NCI-H2107 treated with DMSO at 0.1 percent for 48 hours (cell line): ENCODE measurements around the gene PRKAR1B.
"Not testable (repeated sequence)": the region's sequence is repeated elsewhere in the genome, so short reads cannot be mapped to it uniquely, and the experiment has no call there.

Source experiments
- DNase-seq: peaks from one replicate; lab custom pipeline; 2025; ENCODE audit not compliant: unreplicated experiment; lab: John Stamatoyannopoulos, UW

Gene PRKAR1B

DNA sequence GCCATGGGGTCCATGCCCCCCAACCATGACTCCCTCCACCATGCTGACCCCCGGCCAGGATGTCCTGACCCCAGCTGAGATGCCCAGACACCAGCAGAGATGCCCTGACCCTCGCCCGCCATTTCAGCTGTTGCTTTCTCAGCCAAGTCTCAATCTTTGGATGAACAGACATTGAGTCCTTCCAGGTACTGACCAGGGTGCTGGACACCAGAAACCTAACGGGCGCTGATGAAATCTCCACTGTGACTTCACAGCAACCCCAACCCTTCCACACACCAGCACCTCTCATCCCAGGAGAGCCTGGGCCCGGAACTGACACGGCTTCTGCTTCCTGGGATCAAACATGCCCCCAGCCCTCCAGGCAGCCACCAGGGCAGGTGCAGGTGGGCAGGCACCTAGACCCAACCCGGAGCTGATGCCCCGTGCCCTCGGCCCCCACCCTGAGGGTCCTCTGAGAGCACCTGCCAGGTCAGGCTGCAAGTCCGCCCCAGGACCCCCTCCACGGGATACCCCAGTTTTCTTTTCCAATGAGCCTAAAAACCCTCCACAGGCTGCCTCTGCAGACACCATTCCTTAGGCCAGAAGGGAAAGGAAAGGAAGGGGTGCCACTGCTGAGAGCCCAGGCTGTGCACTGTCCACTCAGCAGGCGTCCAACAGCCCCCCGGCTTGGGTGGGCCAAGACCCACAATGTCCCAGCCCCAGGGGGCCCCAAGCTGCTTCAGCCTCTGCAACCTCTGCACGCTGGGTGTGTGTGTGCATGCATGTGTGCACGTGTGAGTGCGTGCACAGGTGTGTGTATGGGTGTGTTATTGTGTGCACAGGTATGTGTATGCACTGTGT is 164.1 kb downstream of the PRKAR1B start:
- no peak for DNase-seq

DNA sequence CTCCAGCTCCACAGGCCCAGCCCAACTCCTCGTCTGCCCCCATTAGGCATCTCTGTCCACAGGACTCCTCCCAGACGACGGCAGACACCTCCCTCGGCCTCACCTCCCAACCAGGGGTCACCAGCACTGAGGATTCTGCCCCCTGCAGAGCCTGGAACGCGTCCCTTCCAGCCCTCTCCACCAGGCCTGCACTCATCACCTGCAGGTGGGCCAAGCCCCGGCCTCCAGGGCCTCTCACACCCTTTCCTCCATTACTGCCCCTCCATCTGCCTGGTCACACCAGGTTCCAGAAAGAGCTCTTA is 164.8 kb downstream of the PRKAR1B start:
- no peak for DNase-seq

DNA sequence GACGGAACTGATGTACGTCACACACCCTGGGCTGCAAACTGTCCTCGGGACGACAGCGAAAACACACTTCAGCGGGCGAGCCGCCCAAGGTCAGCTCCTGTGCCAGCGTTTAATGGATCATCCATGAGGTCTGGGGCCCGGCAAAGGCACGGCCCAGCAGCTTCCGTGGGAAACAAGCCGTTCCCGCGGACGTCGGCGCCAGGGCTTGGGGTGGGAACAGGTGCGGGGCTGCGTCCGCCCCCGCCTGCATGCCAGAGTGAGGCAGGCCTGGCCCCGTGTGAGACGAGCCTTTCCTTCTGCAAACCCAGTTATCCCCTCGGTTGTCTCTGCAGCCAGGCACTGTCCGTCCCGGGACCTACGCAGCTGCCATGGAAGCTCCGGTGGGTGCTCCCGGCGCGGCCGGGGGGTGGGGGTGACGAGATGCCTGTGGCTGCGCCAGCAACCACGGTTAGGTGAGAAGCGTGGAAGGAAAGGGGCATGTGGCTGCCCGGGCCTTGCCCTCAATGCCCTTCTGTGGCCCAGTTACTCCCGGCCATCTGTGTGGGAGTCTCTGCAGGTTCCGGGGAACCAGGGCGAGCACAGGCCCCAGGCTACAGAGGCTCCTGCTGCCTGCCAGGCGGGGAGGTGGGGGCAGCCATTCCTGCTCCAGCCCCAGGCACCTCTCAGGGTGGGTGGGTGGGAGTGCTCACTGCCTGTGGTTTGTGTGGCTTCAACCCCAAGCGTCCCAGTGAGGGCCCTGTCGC is 165.3 kb downstream of the PRKAR1B start:
- DNase-seq: no peak

DNA sequence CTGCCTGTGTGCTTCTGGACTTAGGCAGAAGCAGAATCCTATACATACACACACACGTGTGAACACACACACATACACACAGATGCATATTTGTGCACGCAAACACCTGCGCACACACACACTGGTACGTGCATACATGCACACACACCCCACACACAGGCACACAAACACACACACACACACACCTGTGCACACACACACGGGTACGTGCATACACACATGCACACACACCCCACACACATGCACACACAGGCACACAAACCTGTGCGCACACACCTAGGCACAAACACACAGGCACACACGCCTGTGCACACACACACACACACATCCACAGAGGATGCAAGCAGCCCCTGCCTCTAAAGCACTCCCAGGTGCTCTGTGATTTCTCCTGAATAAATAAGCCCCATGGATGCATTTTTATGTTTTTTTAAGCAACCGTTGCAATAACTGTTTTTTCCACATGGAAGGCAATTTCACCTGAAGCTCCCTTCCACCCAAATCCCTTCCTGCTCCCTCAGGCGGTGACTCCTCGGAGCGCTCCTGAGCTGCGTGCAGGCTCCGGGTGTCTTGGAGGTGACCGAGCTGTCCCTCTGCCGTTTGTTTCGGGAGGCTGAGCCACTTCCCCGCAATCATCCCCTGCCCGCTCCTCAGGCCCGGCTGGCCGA is 166.0 kb downstream of the PRKAR1B start:
- no peak for DNase-seq

DNA sequence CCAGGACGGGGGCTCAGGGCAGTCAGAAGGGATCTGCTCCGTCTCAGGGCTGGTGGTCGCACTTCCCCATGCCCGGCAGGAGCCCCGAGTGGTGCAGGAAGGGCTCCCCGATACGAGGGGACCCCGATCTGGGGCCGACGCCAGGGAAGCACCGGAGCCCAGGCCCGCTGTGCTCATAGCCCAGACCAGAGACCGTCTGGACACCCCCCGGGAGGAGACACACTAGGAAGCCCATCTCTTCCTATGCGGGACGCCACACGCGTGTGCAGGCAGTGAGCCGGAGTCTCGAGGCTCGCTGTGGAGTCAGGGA is 167.7 kb downstream of the PRKAR1B start:
- DNase-seq: no peak

DNA sequence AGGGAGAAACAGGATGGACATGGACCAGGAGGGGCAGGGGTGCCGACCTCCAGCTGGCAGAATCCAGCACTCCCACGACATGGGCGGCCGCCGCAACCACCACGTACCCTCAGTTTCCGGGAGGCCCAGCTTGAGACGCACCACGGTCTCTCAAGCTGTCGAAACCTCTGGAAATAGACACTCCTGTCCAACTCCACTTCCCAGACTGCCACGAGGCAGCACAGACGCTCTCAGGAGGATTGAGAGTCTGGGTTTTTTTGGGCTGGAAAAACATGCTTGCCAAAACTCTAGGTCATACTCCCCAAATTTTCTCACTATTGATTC is 169.6 kb downstream of the PRKAR1B start:
- no peak for DNase-seq

DNA sequence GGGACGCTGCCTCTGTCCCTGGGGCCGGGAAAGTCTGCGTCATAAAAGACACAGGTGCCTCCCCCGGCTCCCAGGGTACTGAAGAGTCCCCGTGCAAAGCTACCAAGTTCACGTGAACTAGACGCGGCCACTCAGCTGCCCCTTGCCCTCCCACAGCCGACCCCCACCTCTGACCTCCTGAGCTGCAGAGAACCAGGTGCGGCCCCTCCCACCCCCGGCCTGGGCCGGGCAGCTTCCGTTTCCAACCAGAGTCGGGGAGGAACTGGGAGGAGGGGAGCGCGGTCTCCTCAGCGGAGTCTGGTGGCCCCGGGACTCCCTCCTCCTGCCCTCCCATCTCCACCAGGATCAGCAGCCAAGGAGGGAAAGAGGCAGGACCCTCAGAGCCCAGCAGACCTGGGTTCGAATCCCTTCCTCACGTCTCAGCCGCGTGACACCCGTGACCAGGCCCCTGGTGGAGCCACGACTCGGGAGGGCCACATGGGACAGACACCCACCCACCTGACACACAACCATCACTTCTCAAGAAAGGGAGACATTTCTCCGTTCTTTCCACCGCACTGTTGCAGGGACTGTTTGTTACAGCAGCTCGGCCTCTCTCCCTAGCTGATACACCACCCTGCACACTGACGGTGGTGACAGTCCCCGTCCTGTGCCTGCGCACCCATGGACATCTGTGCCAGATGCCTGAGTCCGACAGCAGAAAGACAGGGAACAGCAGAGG is 170.1 kb downstream of the PRKAR1B start:
- DNase-seq: no peak

DNA sequence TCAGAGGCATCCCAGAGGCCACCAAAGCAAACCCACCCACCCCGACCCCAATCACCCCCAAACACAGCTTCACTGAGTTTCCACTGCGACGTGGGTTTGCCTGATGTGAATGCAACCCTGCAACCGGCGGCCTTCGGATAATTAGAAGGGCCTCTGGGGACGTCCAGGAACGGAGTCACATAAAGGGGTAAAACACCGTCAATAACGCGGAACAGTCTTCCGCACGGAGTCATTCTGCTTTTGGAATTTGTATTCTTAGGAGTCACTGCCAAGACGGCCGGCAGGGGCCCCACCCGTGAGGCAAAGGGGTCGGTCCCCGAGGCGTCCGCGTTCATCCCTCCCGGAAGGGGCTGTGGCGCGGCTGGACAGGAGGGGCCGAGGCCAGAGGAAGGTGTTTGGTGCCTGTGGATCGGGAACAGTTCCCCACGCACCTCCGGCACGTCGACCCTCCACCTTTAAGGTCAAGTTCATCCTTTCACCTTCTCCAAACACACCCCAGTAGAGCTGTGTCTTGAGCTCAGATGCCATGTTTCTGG is 170.7 kb downstream of the PRKAR1B start:
- DNase-seq: no peak

DNA sequence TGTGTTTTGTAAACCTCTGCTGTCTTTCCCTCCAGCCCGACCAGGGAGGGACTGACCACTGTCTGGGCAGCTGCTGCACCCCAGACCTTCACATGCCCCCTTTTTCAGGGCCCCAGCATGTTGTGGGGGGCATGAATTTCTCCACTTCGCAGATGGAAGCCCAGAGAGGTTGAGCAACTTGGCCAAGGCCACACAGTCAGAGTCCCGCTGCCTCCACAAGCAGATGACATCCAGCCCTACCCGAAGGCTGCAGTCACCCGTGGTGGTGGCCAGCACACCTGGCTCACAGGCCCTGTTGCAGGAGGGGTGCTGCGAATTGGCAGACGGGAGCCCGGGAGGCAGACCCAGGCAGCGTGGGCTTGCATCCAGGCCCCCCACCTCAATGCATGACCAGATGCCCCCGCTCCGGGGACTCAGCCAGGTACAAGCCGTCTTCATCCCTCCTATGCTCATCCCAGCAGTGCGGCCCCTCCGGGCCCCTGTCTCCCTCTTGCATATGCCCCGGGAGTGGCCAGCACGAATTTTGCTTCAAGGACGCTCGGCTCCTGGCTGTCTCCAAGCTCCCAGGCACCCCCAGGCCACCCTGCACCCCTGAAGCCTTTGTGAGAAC is 171.4 kb downstream of the PRKAR1B start:
- DNase-seq: no peak

DNA sequence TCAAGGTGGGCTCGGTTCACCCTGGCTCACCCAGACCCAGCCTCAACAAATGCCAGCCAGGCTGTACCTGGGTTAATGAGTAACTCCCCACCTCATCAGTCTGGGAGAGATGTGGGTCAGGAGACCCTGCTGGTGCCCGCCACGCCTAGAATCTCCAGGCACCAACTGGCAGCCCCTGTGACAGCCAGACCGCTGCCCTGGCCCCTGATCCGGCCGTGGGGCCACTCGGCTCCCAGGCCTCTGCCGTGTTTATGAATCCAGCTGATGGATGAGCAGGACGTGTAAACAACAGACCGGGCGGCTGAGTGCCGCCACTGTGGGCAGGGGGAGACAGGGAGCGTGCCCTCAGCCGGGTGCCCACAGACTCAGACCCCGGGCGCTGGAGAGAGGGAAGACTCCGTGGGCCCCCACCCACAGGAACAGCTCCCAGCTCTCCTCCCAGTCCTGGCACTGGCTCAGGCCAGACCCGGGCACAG is 173.4 kb downstream of the PRKAR1B start:
- DNase-seq: no peak

DNA sequence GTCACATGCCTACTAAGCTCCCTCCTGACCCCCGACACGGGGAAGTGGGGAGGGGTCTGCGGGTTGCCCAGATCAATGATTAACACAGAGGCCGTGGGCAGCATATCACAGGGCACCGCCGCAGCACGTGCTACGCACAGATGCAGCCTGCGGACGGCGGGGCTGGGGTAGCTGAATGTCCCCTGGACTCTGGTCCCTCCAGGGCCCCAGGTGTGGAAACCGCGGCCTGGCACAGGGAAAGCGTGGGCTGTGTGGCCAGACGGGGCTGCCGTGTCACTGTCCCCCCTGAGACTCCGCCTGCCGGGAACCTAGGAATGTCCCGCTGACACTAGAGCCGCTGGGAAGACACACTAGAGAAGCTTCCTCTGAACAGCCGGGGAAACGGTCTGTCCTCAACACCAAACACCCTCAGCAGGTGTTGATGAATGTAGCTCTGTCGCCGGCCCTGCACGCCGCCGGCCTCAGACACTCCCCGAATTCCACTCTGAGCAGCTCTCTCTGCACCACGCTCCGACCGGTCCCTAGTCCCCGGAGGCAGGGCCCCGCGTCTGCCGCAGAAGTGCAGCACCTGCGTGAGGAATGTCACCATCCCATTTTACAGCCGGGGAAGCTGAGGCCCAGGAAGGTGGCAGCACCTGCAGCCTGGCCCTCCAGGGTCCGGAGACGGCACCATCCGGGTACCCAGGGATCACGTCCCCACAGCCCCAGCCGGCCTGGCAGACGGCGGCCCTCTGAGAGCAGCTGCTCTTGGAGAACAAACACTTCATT is 174.0 kb downstream of the PRKAR1B start:
- no peak for DNase-seq

DNA sequence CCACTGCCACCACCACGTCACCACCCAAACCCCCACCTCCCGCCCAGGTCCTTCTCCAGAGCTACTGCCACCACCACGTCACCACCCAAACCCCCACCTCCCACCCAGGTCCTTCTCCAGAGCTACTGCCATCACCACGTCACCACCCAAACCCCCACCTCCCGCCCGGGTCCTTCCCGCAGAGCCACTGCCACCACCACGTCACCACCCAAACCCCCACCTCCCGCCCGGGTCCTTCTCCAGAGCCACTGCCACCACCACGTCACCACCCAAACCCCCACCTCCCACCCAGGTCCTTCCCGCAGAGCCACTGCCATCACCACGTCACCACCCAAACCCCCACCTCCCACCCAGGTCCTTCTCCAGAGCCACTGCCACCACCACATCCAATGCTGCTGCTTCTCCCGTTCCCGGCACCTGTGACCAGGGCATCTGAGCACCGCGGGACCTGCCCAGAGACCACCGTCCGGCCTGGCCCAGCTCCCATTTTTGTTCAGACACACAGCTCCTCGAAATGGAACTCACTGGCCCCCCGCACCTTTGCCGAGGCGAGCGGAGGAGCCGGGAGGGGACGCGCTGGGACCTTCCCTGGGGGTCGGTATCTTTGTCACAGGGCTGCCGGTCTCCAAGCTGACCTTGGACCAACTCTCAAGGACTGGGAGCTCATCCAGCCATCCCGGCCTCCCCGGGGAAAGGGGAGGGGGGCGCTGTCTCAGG is 174.8 kb downstream of the PRKAR1B start:
- DNase-seq: not testable (repeated sequence)

DNA sequence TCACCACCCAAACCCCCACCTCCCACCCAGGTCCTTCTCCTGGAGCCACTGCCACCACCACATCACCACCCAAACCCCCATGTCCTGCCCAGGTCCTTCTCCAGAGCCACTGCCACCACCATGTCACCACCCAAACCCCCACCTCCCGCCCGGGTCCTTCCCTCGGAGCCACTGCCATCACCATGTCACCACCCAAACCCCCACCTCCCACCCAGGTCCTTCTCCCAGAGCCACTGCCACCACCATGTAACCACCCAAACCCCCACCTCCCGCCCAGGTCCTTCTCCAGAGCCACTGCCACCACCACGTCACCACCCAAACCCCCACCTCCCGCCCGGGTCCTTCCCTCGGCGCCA is 175.5 kb downstream of the PRKAR1B start:
- not testable (repeated sequence) for DNase-seq

DNA sequence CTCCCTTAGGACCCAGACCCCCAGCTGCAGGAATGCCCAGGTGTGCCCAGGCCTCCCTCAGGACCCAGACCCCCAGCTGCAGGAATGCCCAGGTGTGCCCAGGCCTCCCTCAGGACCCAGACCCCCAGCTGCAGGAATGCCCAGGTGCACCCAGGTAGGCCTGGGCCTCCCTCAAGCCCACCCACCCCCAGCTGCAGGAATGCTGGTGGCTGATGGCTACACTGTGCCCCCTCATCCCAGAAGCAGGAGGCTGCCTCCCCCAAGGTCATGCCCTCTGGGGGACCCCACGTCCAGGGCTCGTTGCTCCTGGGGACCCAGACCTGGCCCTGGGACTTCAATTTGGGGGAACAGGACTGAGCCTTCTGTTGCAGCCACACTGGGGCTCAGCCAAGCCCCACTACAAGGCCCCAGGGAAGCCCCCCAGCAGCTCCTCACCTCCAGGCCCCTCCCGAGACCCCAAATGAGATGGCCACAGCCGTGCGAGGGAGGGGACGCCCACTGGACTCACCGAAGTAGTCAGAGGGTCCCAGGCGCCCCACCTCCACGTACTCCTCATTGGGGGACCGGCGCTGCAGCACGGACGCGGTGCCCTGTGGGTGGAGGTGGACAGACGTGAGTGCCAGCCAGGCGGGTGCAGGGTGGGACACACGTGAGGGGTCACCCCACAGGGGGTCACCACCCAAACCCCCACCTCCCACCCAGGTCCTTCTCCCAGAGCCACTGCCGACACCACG is 176.0 kb downstream of the PRKAR1B start:
- no peak for DNase-seq

DNA sequence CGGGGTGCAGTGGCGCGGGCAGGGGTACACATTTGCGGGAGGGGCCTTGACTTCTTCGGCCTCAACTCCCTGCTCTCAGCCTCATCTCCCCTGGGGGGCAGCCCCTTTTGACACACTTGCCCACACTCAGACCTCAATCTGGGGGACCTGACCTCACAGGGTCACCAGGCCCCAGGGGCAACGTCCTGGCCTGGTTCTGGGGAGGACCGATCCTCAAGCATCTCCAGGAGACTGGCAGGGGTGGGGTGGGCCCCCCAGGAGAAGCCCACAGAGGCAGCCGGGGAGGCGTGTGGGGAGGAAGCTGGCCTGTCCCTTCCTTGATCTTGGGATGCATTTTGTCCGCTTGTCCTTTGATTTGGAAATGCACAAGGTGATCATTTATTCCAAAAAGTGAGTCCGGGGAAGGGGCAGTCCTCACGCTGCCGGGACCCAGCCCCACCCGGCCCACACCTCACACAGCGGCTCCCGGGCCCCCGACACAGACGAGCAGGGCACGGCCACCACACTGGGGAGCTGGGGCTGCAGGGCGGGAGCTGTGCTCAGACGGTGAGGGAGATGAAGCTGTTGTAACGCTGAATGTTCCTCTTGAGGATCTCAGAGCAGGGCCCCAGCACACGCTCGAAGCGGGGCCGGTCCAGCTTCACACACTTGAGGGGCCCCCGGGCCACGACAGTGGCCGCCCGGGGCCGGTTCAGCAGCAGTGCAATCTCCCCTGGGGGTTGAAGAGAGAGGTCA is 177.0 kb downstream of the PRKAR1B start:
- DNase-seq: no peak

DNA sequence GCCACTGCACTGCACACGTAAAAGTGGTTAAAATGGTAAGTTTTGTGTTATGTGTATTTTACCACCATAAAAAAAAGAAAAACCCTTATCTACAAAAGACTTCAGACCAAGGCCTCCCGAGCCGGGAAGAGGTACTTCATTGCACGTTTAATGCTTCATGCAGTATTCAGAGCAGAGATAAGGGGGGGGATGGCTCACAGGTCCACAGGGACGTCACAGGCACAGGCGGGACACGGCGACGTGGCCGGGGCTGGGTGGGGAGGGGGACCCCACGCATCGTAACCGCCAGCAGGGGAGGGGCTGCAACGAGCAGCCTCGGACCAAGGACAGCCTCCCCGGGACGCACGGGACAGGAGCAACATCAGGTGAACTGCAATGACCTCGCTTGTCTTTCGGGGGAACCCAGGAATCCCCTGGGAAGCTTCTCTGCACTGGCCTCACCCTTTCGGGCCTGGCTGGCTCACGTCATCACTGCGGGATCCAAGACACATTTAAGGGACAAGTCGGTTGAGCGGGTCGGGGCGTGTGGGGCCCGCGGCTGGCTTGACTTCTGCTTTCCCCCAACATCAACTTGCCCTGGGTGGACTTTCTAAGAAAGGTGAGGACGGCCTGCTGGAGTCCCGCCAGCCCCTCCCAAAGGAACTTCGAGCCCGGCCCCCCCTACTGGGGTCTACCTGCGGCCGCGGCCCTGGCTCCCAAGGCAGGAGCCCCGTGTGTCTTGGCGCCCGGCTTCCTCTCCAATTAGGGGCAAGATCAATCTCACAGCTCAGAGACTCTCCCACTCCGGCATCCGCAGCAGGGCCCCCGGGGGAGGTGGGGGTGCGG is 177.8 kb downstream of the PRKAR1B start:
- no peak for DNase-seq

DNA sequence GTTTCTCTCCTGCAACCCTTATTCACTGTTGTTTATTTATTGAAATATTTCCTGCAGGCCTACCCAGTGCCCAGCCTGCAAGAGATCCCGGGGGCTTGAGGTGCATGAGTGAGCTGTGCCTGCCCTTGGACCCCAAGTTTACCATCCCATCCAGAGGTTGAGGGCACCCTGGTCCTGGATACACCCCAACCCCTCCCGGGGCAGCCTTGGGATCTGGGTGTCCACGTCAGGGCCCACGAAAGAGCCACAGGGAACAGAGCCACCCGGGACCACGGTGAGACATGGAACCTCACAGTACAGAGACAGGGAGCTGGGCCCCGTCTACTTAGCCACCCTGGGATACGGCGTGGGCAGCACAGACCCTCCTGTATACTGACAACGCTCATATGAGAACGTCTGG is 178.7 kb downstream of the PRKAR1B start:
- DNase-seq: no peak
